Activated T-helper 1 cell treated with anti-CD3 and anti-CD28 coated beads, Interleukin-2, amount 50 U/mL, for 16 hours (primary cell): ENCODE data around the gene UBALD2.
"Not testable (repeated sequence)": the region's sequence is repeated elsewhere in the genome, so short reads cannot be mapped to it uniquely, and the experiment has no call there.

Experiments
- DNase-seq, 2 donors: peaks; one replicate each; pipeline ENCODE4 v3.0.0-alpha.2; 2020; ENCODE audit warnings: low read depth in 1 of 2, low spot score in 1 of 2

UBALD2 gene

GRCh38 chr17:76264755-76265623 is at the start of gene UBALD2:
TSS of gene UBALD2 (plus strand) at chr17:76265348. CDS start at chr17:76265506, 158 bp downstream.
- DNase-seq = peak; percentile 98 to 99

GRCh38 chr17:76217081-76217480 is 48.1 kb upstream of the UBALD2 start:
- DNase-seq = no peak

- no peak for DNase-seq
These were observed 45.3 kb upstream of the UBALD2 start for GRCh38 chr17:76219670-76220383.

GRCh38 chr17:76223802-76224201 is 41.3 kb upstream of the UBALD2 start:
- no peak for DNase-seq

- DNase-seq = not testable (repeated sequence)
These were observed 39.6 kb upstream of the UBALD2 start for GRCh38 chr17:76225373-76226086.

- DNase-seq = not testable (repeated sequence)
These were observed 38.4 kb upstream of the UBALD2 start for GRCh38 chr17:76226749-76227148.

GRCh38 chr17:76232342-76232741 is 32.8 kb upstream of the UBALD2 start:
- DNase-seq = no peak

- no peak for DNase-seq
These were observed 31.4 kb upstream of the UBALD2 start for GRCh38 chr17:76233588-76234353.

- DNase-seq = no peak
These were observed 30.8 kb upstream of the UBALD2 start for GRCh38 chr17:76234354-76234679.

- no peak for DNase-seq
These were observed 29.3 kb upstream of the UBALD2 start for GRCh38 chr17:76235883-76236282.

- DNase-seq = no peak
These were observed 28.5 kb upstream of the UBALD2 start for GRCh38 chr17:76236603-76237002.

- DNase-seq = no peak
These were observed 27.3 kb upstream of the UBALD2 start for GRCh38 chr17:76237859-76238313.

GRCh38 chr17:76238847-76239537 is 26.2 kb upstream of the UBALD2 start:
- no peak for DNase-seq

- peak in 1 of 2 donors; percentile 5 for DNase-seq
These were observed 25.4 kb upstream of the UBALD2 start for GRCh38 chr17:76239538-76240274.

GRCh38 chr17:76240461-76241203 is 24.5 kb upstream of the UBALD2 start, which contains the start of gene RNF157:
TSS of gene RNF157 (minus strand) at chr17:76240493. CDS start at chr17:76240240, 253 bp downstream.
- peak; percentile 27 to 56 for DNase-seq

GRCh38 chr17:76241204-76241538 is 24.0 kb upstream of the UBALD2 start:
- DNase-seq = no peak

- no peak for DNase-seq
These were observed 23.4 kb upstream of the UBALD2 start for GRCh38 chr17:76241691-76242255.

GRCh38 chr17:76243826-76244679 is 21.1 kb upstream of the UBALD2 start:
- DNase-seq = no peak
